ENCODE results near the gene ZNF415.
A peak's percentile ranks its signal among the peaks of the same experiment; 100 is the strongest.
"Not testable (repeated sequence)": the region's sequence is repeated elsewhere in the genome, so short reads cannot be mapped to it uniquely, and the experiment has no call there.

The ZNF415 gene

GRCh38 chr19:53102206-53102755 lies 30.4 kb downstream of the ZNF415 start:
- DNase-seq, result no peak

- peak; percentile 29 to 58 for DNase-seq
These were observed 31.2 kb downstream of the ZNF415 start for GRCh38 chr19:53101518-53101917.

DNA sequence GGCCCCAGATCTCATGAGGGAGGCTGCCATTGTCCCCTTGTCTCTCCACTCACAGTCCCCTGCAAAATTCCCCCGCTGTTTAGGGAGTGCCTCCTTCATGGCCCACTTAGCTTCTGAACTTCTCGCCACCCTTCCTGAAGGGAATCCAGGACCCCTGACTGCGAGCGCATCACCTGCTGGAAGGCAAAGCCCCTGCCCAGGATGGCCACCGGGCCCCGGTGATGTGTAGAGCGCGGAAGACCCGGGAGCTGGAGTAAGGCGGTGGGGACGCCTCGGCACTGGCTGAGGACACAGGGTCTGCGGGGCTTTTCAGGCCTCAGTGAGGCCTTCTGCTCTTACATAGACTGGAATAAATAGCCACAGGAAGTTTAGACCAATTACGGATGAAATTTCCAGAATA lies 34.1 kb downstream of the ZNF415 start:
- DNase-seq, result not testable (repeated sequence)

GRCh38 chr19:53096982-53097690 lies 35.6 kb downstream of the ZNF415 start:
- not testable (repeated sequence) for DNase-seq

DNA sequence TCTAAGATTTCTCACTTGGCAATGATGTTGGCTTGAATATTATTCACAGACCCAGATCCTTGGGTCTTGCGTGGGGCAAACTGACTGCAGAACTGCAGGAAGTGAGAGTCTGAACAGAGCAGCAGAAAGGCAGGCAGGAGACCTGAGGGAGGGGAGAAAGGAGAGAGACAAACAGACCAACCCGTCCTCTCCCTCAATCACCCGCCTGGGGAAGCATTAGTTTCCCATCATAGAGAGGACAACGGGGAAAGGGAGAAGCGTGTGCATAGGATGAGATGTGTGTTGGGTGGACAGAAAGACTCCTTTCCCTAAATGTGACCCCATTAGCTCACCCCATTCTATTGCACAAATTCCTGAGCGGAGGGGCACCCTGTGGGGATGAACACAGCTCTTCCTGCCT lies 36.1 kb downstream of the ZNF415 start:
- not testable (repeated sequence) for DNase-seq

DNA sequence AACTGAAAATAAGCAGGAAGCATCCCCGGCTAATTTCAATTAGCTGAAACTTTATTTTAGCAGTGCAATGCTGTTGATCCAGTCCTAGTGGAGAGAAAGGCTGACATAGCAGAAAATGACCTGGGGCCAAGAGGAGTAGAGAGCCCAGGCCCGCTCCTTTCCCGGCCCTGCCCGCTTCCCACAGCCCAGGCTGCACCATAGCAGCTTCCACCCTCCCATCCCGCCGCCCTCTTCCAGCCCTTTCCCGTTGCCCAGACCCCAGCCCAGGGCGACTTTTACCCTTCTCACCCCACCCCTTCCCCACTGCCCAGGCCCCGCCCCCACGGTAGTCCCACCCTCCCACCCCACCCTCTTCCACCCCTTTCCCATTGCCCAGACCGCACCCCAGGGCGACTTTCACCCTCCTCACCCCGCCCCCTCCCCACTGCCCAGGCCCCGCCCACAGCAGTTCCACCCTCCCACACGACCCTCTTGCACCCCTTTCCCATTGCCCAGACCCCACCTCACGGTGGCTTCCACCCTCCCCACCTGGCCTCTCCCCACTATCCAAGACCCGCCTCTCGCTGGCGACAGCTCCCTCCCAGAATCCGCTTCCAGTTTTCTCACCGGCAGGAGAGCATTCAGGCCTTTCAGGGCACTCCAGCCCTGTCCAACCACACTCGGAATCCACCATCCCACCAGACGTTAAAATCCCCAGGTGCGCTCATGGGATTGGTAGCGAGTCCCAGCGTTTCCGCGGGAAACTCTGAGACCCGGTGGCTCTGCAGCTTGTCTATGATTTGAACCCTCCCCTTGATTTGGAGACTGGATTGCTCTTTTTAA lies 37.7 kb downstream of the ZNF415 start:
- DNase-seq, result no peak

DNA sequence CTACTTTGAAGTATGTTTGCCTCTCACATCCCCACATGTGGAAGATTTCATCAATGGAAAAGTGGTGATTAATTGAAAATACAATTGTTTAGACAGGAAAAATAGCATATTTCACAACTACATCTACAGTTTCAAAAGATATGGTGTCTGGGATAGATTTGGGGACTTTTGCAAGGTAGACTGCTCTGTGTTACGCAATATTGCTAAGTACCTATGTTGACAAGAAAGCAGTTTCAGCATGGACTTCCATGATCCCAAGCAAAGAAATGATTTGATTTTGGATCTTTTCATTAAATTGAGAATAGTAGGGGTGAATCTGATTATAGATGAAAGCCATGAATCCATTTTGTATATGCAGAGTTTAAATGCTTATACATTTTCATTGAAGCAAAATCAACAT lies 40.0 kb downstream of the ZNF415 start:
- DNase-seq, result no peak

- no peak for DNase-seq
These were observed 41.1 kb downstream of the ZNF415 start for GRCh38 chr19:53091413-53092254.

- no peak for DNase-seq
These were observed 44.6 kb downstream of the ZNF415 start for GRCh38 chr19:53088091-53088490.

GRCh38 chr19:53086949-53087348 lies 45.8 kb downstream of the ZNF415 start:
- no peak for DNase-seq

- no peak for DNase-seq
These were observed 47.2 kb downstream of the ZNF415 start for GRCh38 chr19:53085496-53085895.

DNA sequence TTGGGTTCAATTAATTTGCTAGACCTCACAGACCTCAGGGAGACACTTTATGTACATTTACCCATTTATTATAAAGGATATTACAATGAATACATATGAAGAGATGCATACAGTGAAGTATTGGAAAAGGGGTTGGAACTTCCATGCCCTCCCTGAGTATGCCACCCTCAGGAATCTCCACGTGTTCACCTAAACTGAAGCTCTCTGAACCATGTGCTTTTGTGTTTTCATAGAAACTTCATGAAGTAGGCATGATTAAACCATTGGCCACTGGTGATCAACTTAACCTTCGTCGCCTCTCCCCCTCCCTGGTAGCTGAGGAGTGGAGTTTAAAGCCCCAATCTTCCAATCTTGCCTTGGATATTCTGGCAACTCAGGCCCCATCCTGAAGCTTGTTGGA lies 49.8 kb downstream of the ZNF415 start:
- no peak for DNase-seq

- no peak for DNase-seq
These were observed 53.3 kb downstream of the ZNF415 start for GRCh38 chr19:53079313-53079924.

DNA sequence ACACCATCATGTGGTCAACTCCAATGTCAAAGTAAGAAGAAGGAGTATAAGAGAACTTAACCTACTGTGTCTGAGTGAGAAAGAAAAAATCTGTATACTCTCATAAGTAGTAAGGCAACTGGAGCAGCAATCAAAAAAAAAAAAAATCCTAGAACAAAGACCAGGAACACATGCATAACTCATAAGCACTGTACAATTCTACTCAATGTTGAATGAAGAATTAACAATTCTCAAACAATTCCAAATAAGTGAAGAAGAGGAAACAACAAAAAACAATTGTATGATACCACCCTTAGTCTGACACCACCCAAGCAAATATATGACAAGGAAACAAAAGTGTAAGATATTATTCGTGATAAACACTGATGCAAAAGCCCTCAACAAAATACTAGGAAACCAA lies 54.0 kb downstream of the ZNF415 start:
- DNase-seq, result no peak

DNA sequence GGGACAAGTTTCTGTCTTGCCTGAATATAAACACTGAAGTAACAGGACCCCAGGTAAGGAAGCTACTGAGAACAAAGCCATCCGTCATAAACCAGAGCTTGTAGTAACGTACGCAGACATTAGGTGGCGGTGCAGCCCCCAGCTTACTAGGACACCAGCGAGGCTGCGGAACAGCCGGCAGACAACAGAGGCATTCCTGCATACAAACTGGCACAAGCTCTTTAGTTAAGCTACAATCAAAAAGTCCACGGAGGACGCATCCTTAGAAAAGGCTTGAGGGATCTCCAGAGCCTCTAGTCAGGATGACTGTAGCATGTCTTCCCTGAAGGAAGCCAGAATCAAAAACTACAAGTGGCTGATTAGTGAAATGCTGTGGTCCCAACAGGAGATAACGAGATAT lies 55.7 kb downstream of the ZNF415 start:
- DNase-seq, result peak; percentile 15 to 20

DNA sequence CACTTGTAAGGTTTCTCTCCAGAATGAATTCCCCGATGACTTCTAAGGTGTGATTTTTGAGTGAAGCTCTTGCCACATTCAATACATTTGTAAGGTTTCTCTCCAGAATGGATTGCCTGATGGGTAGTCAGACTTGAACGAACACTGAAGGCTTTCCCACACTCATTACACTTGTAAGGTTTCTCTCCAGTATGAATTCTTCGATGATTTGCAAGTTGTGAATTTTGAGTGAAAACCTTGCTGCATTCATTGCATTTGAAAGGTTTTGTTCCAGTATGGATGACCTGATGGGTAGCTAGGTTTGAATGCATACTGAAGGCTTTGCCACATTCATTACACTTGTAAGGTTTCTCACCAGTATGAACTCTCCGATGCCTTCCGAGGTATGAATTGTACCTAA lies 63.9 kb downstream of the ZNF415 start:
- DNase-seq, result no peak

- no peak for DNase-seq
These were observed 64.5 kb downstream of the ZNF415 start for GRCh38 chr19:53068199-53068598.

GRCh38 chr19:53057904-53058580 lies 74.7 kb downstream of the ZNF415 start:
- no peak for DNase-seq
